Epidermal melanocyte (primary cell): ENCODE results near the gene CBLB.

ENCODE experiments used
- DNase-seq: peaks from one replicate; pipeline ENCODE4 v3.0.0; 2011; ENCODE audit warnings: low spot score; ENCODE audit not compliant: insufficient read length

Gene CBLB

DNA sequence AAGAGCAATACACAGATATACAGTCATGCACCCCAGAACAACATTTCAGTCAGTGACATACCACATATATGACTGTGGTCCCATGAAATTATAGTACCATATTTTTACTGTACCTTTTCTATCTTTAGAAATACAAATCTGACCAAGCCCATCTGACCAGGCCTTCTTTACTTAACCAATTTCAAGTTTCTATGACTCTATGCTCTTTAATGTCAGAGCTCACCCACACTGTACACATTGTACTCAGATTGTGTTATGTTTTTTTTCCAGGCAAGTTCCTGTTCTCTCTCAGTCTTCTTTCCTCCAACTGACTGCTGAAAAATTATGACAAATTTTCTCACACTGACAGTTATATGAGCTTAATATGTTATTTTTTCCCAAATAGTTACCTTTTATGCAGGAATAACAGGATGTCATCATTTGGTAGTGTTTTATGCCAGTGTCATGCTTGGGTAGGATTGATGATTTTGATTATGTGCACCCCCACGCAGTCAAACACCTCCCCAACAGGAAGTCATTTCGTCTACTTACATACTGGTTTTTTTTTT lies 8.0 kb upstream of the CBLB start:
- no peak for DNase-seq

DNA sequence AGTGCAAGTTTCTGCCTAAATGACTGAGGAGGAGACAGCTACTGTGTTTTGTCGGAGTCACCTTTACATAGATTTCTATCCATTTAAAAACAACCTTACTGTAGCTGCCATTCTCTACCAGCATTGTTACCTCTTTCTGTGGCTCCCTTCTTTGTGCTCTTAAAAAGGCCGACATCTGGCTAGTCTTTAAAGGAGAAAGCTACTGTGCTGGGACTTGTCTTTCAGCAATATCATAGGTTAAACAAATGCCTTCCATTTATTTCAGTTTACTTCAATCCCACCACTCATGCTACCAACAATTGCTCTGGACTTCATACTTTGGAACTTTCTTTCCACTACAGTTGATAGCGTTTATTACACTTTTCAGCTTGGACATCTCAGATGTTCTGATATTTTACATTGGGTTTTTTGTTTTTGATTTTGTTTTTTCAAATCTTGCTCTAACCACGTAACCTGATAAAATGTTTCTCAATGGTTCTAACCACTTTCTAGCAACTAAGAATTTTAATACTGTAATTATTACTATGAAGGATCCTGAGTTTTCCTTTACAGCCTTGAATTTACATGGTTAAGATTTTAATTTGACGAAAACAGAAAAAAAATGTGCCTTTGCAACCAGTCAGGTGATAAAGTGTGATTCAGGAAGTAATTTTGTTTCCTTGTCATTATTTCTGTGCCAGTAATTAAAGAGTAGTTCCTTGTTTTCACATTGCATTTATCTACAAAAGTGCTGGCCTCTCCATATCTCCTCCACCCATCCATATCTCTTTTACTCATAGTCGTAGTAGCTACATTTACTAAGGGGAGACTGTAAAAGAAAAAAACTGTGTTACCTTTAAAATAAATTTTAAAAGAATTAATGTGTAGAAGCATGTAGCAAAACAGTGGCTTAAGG lies 1.3 kb upstream of the CBLB start:
- no peak for DNase-seq

DNA sequence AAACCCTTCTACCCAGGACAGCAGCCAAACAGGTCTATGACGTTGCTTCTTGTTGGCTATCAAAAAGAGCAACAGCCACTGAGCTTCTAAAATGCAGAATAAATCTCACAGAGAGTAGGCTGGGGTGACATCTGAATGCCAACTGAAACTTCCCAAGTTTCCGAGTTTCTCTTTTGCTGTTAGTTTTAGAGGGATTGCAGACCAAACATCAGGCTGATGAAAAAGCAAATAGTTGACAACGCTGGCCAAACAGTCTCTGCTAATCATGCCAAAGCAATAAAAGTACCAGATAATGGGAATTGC lies 670 bp upstream of the CBLB start:
- DNase-seq = no peak

DNA sequence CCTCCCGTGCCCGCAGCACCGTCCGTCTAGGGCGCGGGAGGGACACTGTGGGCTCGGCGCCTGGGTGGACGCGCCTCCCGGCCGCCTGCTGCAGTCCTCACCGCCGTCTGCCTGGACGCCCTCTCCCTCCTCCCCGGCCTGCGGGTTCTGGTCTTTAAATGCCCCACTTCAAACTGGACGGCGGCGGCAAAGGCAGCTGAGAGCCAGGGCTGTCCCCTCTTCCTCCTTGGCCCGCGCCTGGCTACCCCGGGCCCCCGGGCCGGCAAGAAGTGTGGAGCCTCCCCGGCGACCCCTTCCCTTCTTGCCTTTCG lies 426 bp downstream of the CBLB start:
- no peak for DNase-seq

DNA sequence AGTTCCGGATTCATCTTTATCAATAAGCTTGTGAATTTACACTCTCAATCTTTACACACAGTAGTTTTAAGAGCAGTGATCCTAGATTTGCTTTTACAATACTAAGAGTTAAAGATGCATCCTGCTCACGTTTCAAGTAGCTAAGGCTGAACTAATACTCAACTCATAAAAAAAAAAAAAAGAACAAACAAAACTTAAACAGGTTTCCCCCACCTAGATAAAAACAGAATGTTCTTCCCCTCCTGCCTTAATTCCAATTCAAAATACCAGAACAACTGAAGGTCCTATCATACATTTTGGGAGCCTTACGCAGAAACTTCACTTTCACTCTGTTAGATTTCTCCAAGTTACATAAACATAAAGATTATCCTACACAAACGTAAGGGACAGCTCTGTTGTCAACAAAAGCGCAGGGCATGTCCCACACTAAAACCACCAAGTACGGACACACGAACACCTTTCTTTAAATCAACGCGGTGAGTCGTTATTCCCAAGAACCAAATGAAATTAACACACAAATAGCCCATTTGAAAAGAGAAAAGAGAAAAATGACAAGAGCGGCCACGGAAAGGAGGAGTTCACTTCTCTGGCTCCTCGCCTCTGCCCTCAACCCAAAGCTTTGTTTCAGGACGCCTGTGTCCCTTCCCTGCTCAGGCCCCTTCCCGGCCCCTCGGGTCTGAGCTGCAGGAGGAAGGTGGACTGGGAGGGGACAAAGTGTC lies 941 bp downstream of the CBLB start:
- no peak for DNase-seq

DNA sequence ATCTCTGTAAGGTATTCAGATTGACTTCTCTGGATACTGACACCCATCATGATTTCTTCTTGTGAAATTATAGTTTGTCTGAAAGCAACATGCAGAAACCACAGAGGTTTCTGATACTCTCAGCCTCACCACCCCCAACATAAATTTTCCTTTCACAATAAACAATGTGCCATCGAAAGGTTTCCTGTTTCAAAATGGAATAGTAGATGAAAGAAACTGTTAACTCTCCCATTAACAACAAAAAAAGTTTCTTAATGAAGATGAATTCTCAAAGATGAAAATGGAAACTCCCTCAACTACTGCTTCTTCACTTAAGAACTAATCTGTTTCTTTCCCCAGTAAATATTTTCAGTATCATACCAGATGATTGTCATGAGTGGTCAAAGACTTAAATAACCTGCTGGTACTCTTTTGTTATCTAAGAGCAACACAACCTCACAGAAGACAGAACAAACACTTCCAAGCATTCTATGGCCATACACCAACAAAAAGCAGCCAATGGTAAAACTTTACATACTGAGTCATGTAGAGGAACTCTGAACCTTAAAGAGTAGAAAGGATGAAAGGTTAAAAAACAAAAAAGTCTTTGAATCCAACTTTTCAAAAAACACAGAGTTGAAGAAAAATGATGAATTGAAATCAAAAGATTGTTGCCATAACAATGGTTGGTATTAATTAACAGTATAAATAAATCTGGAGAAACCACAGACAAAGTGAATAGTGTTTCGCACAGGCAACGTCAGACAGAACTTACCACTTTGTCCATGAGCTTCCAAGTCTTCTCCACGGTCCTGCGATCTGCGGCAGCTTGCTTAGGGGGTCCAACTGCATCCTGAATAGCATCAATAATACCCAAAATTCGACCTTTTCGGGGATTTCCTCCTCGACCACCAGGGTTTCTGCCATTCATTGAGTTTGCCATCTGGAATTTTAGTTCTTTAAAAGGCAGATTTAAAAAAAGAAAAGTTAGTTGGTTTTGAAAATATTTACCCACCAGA lies 1.9 kb downstream of the CBLB start:
- DNase-seq = no peak

DNA sequence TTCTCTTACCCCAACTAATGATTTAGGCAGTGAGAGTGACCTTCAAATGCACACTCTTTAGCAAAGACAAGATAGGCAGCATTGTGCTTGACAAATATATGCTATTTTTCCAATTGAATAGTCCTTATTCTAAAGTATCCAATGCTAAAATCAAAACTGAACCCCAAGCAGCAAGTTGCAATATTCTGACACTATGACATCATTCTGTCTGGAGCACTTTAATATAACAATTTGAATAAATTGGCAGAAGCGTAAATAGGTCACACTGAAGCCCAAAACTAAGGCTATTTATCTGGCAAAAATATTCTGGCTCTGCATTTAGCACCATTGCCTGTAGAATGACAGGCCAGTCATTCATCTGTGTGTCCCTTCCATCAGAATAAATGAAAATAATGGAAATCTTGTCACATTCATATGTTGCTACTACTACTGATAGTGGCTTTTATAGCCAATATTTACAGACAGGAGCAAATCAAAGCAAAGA lies 2.9 kb downstream of the CBLB start:
- no peak for DNase-seq

DNA sequence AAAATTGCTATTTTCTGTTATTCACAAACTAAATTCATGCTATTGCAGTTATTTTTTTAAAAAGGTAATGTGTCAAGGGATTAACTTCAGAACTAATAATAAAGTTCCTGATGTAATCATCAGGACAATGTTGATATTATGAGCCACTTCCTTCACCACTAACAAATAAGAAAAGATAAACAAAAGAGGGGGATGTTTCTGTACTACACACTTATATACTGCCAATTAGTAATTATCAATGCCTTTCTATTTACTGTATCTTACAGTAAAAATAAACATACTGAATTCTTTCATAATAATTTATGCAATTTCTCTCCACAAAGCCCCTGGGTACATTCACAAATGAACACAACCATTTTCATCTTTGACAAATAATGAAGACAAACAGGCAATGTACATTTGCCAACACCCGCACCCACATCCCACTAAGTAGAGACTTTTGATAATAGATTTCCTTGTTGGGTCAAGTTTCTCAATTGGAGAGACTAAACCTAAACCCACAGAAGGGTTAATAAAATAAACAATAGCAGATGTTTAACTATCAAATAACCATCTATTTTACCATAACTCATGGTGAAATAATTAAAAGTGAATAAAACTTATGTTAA lies 3.7 kb downstream of the CBLB start:
- no peak for DNase-seq

DNA sequence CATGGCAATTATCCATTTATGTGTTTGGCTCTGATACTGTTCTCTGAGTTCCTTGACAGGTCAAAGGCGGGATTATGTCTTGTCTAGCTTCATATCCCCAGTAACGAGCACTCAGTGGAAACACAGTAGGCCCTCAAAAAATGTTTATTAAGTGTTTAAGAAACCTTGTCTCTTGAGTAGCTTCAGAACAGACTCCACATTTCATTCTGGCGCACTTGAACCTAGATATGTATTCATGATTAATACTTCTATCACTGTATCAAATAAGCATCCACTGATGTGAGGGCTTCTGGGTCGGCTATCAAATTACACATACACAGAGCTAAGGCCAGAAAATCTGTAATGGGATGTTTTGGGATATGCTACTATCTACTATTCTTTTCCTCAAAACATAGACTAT lies 4.6 kb downstream of the CBLB start:
- DNase-seq = no peak

DNA sequence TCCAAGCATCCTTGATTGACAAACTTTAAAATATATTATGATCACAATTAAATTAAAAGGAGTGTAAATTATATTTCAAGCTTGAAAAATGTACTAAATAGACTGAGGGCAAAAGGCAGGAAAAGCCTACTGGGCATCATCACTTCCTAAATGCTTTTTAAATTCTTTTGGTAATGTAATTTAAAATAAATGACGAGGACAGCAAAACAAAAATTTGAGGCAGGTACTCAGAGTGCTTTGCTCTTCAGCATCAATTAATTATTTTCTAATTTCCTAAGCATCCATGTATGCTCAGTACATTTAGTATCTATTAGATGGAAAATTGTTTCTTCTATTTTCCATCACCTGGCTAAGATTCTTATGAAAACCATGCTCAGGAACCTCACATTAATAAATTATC lies 5.2 kb downstream of the CBLB start:
- DNase-seq = no peak

DNA sequence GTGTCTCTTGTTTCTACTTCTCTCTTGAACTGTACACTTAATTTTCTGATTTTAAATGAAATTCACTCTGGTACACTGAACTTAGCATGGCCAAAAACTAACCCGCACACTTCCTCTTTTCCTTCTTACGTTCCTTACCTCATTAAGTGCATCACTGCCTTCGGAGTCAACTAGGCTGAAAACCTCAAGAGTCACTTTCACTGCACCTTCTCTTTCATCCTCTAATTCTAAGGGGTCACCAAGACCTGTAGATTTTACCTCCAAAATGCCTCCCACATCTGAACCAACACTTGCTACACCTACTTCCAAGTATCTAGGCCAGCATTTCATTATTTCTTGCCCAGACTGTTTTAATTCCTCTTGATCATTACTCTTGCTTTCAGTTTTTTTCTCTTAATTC lies 6.6 kb downstream of the CBLB start:
- DNase-seq = no peak

DNA sequence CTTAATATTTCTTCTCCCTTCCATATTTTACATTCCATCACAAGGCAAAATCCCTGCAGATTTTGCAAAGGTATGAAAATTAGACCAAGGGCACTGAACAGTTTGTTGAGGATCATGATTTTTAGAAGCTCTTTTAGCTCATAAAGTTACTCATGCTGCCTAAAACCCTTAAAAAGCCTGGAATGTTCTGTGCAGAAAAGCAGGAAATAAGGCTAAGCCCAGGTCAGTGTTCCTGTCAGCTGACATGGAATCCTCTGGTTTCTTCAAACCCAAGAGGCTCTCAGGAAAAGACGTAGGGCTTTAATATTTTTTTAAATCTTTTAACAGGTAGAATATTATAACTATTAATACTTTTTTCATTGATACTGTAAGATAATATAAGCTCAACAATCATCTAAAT lies 8.2 kb downstream of the CBLB start:
- DNase-seq = no peak

DNA sequence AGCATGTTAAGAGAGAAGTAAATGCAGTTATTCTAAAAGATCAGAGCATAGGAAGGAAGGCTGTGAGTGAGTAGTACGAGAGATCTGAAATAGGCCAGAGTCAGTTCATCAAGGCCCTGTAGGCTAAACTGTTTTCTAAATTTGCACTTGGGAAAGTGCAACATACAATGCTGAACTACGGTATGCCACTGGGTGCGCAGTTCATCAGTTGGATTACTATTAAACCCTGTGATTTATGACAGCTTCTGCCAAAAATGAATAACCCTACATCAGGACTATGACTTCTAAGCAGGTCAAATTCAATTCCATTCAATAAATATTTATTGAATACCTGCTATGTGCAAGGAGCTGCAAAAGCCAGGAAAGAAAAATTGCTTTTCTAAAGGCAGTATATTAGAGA lies 10.8 kb downstream of the CBLB start:
- DNase-seq = no peak

DNA sequence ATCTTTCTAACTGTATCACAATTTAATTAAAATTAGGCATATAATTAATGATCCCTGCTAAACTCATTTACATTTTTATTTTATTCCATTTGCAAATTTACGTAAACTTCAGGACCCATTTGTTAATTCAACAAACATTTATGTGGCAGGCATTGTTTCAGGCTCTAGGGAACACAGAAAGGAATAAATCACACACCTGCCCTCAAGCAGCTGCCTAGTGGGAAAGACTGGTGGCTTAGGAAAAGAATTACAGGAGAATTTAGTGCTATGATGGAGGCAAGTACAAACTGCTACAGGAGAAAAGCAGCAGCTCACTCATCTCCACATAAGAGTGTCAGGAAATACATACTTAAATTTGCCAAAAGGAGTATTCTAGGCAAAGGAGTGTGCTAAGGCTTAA lies 11.2 kb downstream of the CBLB start:
- no peak for DNase-seq

DNA sequence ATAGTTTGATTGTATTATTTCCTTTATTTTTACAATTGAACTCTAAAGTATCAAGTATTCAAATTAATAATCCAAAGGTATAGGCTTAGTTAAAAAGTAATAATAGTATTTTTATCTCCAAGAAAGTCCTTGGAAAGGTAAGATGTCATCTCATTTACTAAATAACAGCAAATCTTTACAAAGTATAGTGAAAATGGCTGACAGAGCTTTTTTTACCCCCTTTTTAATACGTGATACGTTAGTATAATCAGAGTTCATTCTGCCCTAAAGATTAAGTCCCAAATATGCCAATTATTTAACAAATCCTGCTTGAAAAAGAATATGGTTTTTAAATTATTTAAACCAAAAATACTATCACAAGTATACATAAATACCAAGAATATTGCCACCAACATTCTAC lies 12.2 kb downstream of the CBLB start:
- no peak for DNase-seq

DNA sequence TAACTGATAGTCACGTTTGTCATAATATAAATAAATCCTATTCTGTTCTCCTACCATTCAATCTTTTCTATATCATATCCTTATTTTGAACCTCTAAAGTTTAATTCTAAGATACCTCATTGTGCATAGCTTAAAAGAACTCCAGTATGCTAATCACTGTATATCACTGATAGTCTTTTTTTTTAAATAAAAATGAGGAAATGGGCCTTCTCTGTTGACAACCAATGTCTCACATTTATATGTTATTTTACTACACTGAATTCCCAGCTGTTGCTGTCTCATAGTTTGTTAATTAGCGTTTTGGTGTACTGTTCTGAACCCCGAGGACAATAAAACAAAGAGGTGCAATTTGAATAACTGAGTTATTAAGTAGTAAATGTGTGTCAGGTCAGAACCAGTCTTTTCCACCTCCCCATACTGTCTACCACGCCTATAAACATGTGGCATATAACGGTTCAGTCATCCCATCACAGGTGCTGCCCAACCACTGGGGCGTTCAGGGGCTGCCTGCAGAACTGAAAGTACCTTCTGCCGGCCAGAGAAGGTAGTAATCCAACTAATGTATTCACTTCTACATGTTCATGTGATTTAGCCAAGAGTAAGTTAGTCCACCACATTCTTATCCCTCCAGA lies 14.9 kb downstream of the CBLB start:
- no peak for DNase-seq

DNA sequence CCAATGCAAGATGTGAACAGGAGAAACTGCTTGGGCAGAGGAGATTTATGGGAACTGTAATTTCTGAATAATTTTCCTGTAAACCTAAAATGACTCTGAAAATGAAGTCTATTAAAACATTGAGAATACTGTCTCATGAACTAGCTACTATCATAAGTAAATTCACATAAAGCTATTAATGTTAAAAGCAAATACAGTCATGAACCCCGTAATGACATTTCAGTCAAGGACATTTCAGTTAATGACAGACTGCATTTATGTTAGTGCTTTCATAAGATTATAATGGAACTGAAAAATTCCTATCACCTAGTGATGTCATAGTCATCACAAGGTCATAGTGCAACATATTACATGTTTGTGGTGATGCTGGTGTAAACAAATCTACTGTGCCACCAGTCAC lies 17.2 kb downstream of the CBLB start:
- no peak for DNase-seq

DNA sequence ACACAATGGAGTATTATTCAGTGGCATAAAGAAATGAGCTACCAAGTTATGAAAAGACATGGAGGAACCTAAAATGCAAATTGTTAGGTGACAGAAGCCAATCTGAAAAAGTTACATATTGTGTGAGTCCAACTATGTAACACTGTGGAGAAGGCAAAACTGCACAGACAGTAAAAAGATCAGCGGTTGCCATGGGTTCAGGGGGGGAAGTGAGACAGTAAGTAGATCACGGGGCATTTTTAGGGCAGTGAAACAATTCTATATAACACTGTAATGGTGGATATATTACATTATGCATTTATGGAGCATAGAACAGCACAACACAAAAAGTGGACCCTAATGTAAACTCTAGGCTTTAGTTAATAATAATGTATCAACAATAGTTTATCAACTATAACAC lies 17.6 kb downstream of the CBLB start:
- no peak for DNase-seq

DNA sequence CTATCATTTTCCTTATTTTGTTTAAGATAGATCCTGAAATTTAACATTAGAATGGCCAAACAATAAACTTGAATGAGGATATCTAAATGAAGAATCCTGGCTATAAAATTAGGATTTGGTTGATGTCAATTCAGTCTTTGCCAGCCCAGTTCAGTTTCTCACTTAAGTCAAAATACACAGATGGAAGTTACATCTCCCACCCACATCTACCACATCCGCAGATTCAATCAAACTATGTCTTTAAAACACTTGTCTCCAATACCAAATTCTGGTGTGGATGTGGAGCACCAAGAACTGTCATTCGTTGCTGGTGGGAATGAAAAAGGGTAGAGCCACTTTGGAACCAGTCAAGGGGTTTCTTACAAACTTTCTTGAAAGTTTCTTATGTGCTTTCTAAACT lies 18.2 kb downstream of the CBLB start:
- no peak for DNase-seq

DNA sequence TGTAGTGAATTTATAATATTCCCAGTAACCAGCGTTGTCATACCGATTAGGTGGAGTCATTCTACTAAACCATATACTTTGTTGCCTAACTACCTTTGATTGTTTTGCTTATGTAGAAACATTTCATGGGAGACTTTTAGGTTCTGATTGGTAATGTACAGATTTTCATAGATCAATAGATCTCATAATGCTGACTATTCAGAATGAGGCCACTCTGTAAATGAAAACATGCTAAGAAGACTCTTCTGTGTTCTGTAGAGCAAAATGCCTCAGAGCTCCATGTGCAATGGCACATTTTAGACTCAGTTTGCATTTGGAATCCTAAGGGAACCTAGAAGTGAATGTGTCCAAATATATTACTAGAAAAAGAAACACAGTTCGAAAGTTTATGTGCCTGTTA lies 20.0 kb downstream of the CBLB start:
- DNase-seq = no peak

DNA sequence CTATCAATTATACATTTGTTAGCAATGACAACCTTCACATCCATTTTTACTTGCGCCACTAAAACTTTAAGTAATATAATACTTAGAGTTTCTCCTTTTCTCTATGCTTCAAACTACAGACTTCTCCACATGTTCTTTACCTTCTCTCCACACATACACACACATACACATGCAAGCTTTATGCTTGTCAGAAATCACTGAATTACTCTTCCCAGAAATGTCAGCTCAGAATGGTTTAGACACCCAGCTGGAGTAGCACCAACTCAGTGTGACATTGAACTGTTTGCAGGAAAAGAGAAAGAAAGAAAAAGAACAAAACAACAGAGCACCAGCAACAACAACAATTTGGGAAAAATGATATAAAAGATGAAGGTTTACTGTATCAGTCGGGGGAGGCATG lies 20.9 kb downstream of the CBLB start:
- no peak for DNase-seq
